ENCODE data around the gene ALDOC. TPM values are rescaled to one million over a fixed set of nuclear protein-coding genes. Genes with fewer than 3 reads are reported as not detected.

Gene ALDOC
- total RNA-seq, 1 donor = 17.6 TPM

DNA sequence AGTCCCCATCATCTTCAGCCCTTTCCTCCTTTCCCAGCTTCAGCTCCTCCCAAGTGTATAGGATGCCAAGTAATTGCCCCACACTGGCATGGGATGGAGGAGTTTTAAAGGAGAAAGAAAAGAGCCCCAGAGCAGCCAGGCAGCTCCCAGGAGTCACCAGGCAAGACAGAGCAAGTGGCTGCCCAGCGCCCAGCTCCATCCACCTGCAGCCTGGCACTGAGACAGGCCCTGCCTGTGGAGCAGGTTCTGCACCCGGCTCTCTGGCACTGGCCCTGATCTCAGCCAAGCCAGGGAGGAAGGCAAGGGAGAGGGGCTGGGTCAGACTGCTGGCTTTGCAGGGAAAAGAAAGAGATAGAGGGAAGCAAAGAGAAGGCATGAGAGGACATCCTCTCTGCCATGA lies 48.8 kb downstream of the ALDOC start:
- TF ChIP-seq, protein P1, sequence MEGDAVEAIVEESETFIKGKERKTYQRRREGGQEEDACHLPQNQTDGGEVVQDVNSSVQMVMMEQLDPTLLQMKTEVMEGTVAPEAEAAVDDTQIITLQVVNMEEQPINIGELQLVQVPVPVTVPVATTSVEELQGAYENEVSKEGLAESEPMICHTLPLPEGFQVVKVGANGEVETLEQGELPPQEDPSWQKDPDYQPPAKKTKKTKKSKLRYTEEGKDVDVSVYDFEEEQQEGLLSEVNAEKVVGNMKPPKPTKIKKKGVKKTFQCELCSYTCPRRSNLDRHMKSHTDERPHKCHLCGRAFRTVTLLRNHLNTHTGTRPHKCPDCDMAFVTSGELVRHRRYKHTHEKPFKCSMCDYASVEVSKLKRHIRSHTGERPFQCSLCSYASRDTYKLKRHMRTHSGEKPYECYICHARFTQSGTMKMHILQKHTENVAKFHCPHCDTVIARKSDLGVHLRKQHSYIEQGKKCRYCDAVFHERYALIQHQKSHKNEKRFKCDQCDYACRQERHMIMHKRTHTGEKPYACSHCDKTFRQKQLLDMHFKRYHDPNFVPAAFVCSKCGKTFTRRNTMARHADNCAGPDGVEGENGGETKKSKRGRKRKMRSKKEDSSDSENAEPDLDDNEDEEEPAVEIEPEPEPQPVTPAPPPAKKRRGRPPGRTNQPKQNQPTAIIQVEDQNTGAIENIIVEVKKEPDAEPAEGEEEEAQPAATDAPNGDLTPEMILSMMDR (IDR thresholded peaks at IDR 0.05; ENCODE audit: insufficient read depth, low read length) = no peak
- no peak for DNase-seq (ENCODE audit: low read depth)

DNA sequence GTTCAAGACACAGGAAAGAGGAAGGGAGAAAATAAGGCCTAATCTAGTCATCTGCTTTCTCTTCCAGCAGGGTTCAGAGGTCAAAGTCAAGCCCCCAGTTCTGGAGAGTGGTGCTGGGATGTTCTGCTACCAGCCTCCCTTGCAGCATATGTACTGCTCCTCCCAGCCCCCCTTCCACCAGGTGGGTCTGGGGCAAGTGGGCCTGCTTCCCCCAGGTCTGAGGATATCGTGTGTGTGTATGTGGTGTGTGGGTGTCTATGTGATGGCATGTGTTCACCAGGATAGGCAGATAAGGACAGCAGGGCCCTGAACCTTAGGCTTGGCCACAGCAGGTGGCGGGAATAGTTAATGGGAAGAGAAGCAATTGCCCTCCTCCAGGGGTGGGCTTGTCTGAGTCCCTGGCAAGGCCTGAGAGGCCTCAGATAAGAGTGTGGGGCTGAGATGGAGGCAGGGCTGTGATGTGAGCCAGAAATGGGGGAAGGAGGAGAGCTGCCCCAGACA lies 49.5 kb downstream of the ALDOC start:
- TF ChIP-seq, protein P1 (IDR thresholded peaks at IDR 0.05; ENCODE audit: insufficient read depth, low read length) = no peak
- no peak for DNase-seq (ENCODE audit: low read depth)
- no peak overlapping the region for H3K4me3 ChIP-seq (ENCODE audit: low read depth, low read length)

More for the DNA sequence above, 48.8 kb downstream of the ALDOC start:
- no peak overlapping the region for H3K4me3 ChIP-seq (ENCODE audit: low read depth, low read length)

DNA sequence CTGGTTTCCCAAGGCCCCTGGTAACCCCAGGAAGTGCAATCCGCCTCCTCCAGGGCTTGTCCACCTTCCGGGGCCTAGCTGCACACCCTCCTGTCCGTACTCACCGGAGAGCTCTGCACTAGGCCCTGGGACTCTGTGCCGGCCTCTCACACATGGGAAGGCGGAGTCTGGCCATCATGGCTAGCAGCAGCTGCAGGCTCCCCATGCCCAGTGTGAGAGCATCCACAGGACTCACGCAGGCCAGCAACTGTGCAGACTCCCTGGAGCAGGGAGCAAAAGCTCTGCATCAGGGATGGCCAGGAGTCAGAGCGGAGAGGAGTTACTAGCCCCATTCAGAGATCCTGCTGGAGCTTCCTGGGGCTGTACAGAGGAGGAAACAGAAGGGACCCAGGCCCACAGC lies 50.3 kb downstream of the ALDOC start:
- no peak for DNase-seq (ENCODE audit: low read depth)
- H3K4me3 ChIP-seq (ENCODE audit: low read depth, low read length) = no peak overlapping the region
- TF ChIP-seq, protein P1 (IDR thresholded peaks at IDR 0.05; ENCODE audit: insufficient read depth, low read length) = no peak

DNA sequence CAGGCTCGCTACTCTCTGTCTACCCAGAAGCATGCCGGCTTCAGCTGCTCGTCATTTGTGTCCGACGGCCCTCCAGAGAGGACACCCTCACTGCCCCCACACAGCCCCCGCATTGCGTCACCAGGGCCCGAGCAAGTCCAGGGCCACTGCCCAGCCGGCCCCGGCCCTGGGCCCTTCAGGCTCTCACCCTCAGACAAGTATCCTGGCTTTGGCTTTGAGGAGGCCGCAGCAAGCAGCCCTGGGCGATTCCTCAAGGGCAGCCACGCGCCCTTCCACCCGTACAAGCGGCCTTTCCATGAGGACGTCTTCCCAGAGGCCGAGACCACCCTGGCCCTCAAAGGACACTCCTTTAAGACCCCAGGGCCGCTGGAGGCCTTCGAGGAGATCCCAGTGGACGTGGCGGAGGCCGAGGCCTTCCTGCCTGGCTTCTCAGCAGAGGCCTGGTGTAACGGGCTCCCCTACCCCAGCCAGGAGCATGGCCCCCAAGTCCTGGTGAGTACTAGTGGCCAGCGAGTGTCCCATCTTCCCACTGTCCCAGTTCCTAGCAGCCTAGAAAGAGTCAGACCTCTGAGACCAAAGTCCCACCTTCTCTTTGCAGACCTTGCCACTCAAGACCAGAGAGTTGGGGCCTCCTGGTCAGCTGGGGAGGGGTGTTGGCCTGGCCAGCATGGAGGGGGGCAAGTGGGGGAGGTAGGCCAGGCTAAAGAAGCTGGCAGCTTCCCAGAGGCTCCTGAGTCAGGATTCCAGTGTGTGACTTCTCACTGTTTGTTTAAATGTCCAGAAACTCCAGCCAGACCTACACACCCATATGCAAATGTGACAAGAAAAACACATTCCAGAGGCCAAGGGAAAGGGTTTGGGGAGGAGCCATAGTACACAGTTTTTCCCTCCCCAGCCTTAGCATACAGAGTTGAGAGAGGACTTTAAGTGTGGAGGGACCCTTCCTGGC lies 51.9 kb downstream of the ALDOC start:
- DNase-seq (ENCODE audit: low read depth) = peak; percentile 75

DNA sequence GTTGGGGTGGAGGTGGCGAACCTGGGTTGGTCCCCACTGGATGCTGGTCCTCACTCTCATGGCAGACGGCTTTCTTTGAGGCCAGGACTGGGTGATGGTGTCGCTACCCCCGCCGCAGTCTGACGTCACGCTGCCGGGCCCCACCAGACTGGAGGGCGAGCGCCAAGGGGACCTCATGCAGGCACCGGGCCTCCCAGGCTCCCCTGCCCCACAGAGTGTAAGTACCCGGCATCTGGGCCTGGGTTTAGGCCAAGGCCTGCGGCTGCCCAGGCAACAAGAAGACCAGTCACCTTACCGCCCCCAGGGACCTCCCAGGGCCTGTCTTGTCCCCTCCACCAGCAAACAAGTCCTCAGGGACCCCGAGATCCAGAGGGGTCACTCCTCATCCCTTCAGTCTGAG lies 52.8 kb downstream of the ALDOC start:
- TF ChIP-seq, protein P1 (IDR thresholded peaks at IDR 0.05; ENCODE audit: insufficient read depth, low read length) = no peak
- DNase-seq (ENCODE audit: low read depth) = no peak
- H3K4me3 ChIP-seq (ENCODE audit: low read depth, low read length) = no peak overlapping the region

More for the DNA sequence above, 51.9 kb downstream of the ALDOC start:
- H3K4me3 ChIP-seq (ENCODE audit: low read depth, low read length) = no peak overlapping the region
- TF ChIP-seq, protein P1 (IDR thresholded peaks at IDR 0.05; ENCODE audit: insufficient read depth, low read length) = no peak

DNA sequence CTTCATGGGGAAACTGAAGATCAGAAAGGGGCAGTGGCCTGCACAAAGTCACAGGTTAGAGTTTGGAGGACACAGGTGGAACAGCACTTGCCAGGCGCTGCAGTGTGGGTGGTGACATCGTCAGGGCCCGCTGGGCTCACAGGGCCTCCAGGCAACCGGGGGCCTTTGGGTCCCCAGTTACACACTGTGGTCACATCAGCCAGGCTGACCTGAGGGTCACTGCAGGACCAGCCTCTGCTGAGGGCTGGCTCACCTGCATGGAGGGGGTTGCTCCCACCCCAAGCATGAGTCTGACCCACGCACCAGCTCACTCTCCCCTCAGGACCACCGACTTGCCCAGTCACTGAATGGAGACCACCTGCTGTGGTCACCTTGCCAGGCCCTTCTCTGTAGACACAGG lies 53.5 kb downstream of the ALDOC start:
- TF ChIP-seq, protein P1 (IDR thresholded peaks at IDR 0.05; ENCODE audit: insufficient read depth, low read length) = no peak
- H3K4me3 ChIP-seq (ENCODE audit: low read depth, low read length) = no peak overlapping the region
- no peak for DNase-seq (ENCODE audit: low read depth)

Other genes with a start within 250 kb of the ALDOC start
- 46.9 and 59.8 TPM in 2 replicates for gene IFT20, start 241.4 kb downstream of the ALDOC start, total RNA-seq (ENCODE audit: low replicate concordance)
- 10.1 and 23.7 TPM in 2 replicates for gene TNFAIP1, start 241.1 kb downstream of the ALDOC start, total RNA-seq (ENCODE audit: low replicate concordance)
- 22.9 and 66.6 TPM in 2 replicates for gene POLDIP2, start 219.4 kb downstream of the ALDOC start, total RNA-seq (ENCODE audit: low replicate concordance)
- not detected in 2 replicates for gene SEBOX, start 211.7 kb downstream of the ALDOC start, total RNA-seq (ENCODE audit: low replicate concordance)
- 0.09 and 0.82 TPM in 2 replicates for gene VTN, start 206.6 kb downstream of the ALDOC start, total RNA-seq (ENCODE audit: low replicate concordance)
- 7.8 and 9.0 TPM in 2 replicates for gene SARM1, start 205.2 kb downstream of the ALDOC start, total RNA-seq (ENCODE audit: low replicate concordance)
- gene SLC46A1, start 170.7 kb downstream of the ALDOC start, total RNA-seq (ENCODE audit: low replicate concordance) = 2.0 and 7.9 TPM in 2 replicates
- not detected in 2 replicates for gene SLC13A2, start 103.3 kb downstream of the ALDOC start, total RNA-seq (ENCODE audit: low replicate concordance)
- gene FOXN1, start 70.5 kb downstream of the ALDOC start, total RNA-seq (ENCODE audit: low replicate concordance) = not detected in 2 replicates
- 12.2 and 18.2 TPM in 2 replicates for gene UNC119, start 24.3 kb downstream of the ALDOC start, total RNA-seq (ENCODE audit: low replicate concordance)
- gene PIGS, start 5.4 kb downstream of the ALDOC start, total RNA-seq (ENCODE audit: low replicate concordance) = 15.8 and 26.9 TPM in 2 replicates
- gene SPAG5, start 22.1 kb upstream of the ALDOC start, total RNA-seq (ENCODE audit: low replicate concordance) = 7.4 and 31.8 TPM in 2 replicates
- 4.3 TPM in 1 of 2 replicates, not detected in the other for gene RSKR, start 37.3 kb upstream of the ALDOC start, total RNA-seq (ENCODE audit: low replicate concordance)
- gene BLTP2, start 68.3 kb upstream of the ALDOC start, total RNA-seq (ENCODE audit: low replicate concordance) = 99.3 and 200 TPM in 2 replicates
- gene SDF2, start 85.0 kb upstream of the ALDOC start, total RNA-seq (ENCODE audit: low replicate concordance) = 32.5 and 36.9 TPM in 2 replicates
- gene SUPT6H, start 85.3 kb upstream of the ALDOC start, total RNA-seq (ENCODE audit: low replicate concordance) = 46.8 and 60.5 TPM in 2 replicates
- gene PROCA1, start 135.0 kb upstream of the ALDOC start, total RNA-seq (ENCODE audit: low replicate concordance) = 0.49 and 1.5 TPM in 2 replicates
- 154 and 412 TPM in 2 replicates for gene RAB34, start 141.0 kb upstream of the ALDOC start, total RNA-seq (ENCODE audit: low replicate concordance)
- gene RPL23A, start 143.1 kb upstream of the ALDOC start, total RNA-seq (ENCODE audit: low replicate concordance) = 322 and 1,093 TPM in 2 replicates
- gene TLCD1, start 149.3 kb upstream of the ALDOC start, total RNA-seq (ENCODE audit: low replicate concordance) = 7.8 TPM in 1 of 2 replicates, not detected in the other
- 4.9 and 6.8 TPM in 2 replicates for gene NEK8, start 151.9 kb upstream of the ALDOC start, total RNA-seq (ENCODE audit: low replicate concordance)
- 8.1 and 21.3 TPM in 2 replicates for gene TRAF4, start 167.1 kb upstream of the ALDOC start, total RNA-seq (ENCODE audit: low replicate concordance)